LNCaP clone FGC (cell line): Measurements from ENCODE around the gene PDP2.

ENCODE experiments used
- DNase-seq: peaks from one replicate; pipeline ENCODE4 v3.0.0-alpha.2; 2011; ENCODE audit warnings: low read depth
- H3K4me3 ChIP-seq: 2 replicates; pipeline ENCODE4 v1.5.1; 2011; ENCODE audit warnings: mild to moderate bottlenecking, low read depth, low read length, control low read depth
- CTCF ChIP-seq: IDR thresholded peaks from 2 replicates; pipeline ENCODE4 v1.5.1; 2012; ENCODE audit warnings: mild to moderate bottlenecking; ENCODE audit not compliant: control insufficient read depth, insufficient read depth; ENCODE audit errors: extremely low read depth

The PDP2 gene

GRCh38 chr16:66911801-66912200 is 31.5 kb downstream of the PDP2 start:
- TF ChIP-seq CTCF, result no peak
- no peak for DNase-seq

GRCh38 chr16:66913081-66913480 is 32.8 kb downstream of the PDP2 start:
- DNase-seq, result no peak
- no peak for TF ChIP-seq CTCF
- H3K4me3 ChIP-seq, result no peak overlapping the region

More at GRCh38 chr16:66911801-66912200, 31.5 kb downstream of the PDP2 start:
- no peak overlapping the region for H3K4me3 ChIP-seq

GRCh38 chr16:66913711-66914110 is 33.4 kb downstream of the PDP2 start:
- no peak for TF ChIP-seq CTCF
- no peak overlapping the region for H3K4me3 ChIP-seq
- DNase-seq, result no peak

GRCh38 chr16:66914541-66914940 is 34.2 kb downstream of the PDP2 start:
- no peak for TF ChIP-seq CTCF
- no peak for DNase-seq
- no peak overlapping the region for H3K4me3 ChIP-seq

GRCh38 chr16:66915041-66915440 is 34.7 kb downstream of the PDP2 start:
- no peak for TF ChIP-seq CTCF
- no peak overlapping the region for H3K4me3 ChIP-seq
- no peak for DNase-seq

- no peak for TF ChIP-seq CTCF
- H3K4me3 ChIP-seq, result no peak overlapping the region
- no peak for DNase-seq
Measured at GRCh38 chr16:66916518-66916917, 36.2 kb downstream of the PDP2 start.

DNA sequence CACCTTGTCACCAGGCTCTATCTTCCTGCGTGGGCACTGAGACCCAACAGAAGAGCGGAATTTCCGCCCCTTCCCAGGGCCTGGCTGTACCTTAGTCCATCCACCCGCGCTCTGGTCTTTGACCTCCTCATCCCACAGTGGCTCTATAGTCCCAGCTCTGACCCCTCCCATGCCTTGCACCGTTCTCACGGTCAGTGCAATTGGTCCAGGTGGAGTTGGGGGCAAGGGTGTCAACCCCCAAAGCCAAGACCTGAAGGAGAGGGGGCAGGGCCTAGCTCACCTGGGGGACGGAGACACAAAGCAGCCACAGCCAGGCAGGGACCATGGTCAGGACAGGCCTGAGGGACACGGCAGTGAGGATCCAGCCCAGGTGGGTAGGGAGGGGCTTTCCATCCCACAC is 37.4 kb downstream of the PDP2 start:
- no peak overlapping the region for H3K4me3 ChIP-seq
- no peak for DNase-seq
- no peak for TF ChIP-seq CTCF
